ENCODE results near the gene TRAF2. TPM values are rescaled to one million over a fixed set of nuclear protein-coding genes. Genes with fewer than 3 reads are reported as not detected.

TRAF2 gene
- total RNA-seq, 2 experiments from 2014 or later, result 39.4 to 49.4 TPM

- ChIA-PET POLR2A (no interaction called here), CTCF (interaction anchor here (0.6 kb wide), 1 partner anchor 81 kb away, joined by 3 read pairs; no protein-coding TSS in a partner anchor)
- no peak overlapping the region for H3K4me3 Mint-ChIP-seq
- no peaks in the 10 kb centered on the region for H3K36me3 Mint-ChIP-seq (ENCODE audit: low read depth)
- H3K27me3 Mint-ChIP-seq, result no peaks in the 10 kb centered on the region
- H3K4me1 Mint-ChIP-seq, result no peaks in the 10 kb centered on the region
- H3K9me3 Mint-ChIP-seq, result no peaks in the 10 kb centered on the region
- DNase-seq, result no peak
- H3K27ac Mint-ChIP-seq, result no peak overlapping the region
These were observed 29.1 kb upstream of the TRAF2 start for GRCh38 chr9:136857166-136857565.

GRCh38 chr9:136857581-136858412 is 28.5 kb upstream of the TRAF2 start:
- ChIA-PET POLR2A (no interaction called here), CTCF (interaction anchor here (0.6 kb wide), 1 partner anchor 81 kb away, joined by 3 read pairs; no protein-coding TSS in a partner anchor)
- H3K4me1 Mint-ChIP-seq, result no peaks in the 10 kb centered on the region
- H3K4me3 Mint-ChIP-seq, result no peak overlapping the region
- no peak overlapping the region for H3K27ac Mint-ChIP-seq
- DNase-seq, result no peak
- no peaks in the 10 kb centered on the region for H3K27me3 Mint-ChIP-seq
- no peaks in the 10 kb centered on the region for H3K9me3 Mint-ChIP-seq
- peaks cover 2% of the 10 kb centered on the region for H3K36me3 Mint-ChIP-seq (ENCODE audit: low read depth)

GRCh38 chr9:136858452-136858843 is 27.9 kb upstream of the TRAF2 start:
- H3K27me3 Mint-ChIP-seq, result no peaks in the 10 kb centered on the region
- DNase-seq, result no peak
- no peak overlapping the region for H3K4me3 Mint-ChIP-seq
- peaks cover 6% of the 10 kb centered on the region for H3K36me3 Mint-ChIP-seq (ENCODE audit: low read depth)
- ChIA-PET POLR2A (no interaction called here), CTCF (no interaction called here)
- no peak overlapping the region for H3K27ac Mint-ChIP-seq
- no peaks in the 10 kb centered on the region for H3K9me3 Mint-ChIP-seq
- H3K4me1 Mint-ChIP-seq, result no peaks in the 10 kb centered on the region

- CTCF ChIA-PET, result interaction anchor here (2.2 to 3.6 kb wide), 2 partner anchors 16 to 23 kb away, joined by 10 to 12 read pairs; partner anchors contain the start of gene AJM1
- Mint-ChIP-seq H3K4me3 (no peak overlapping the region), H3K27ac (no peak overlapping the region)
These were observed 27.2 kb upstream of the TRAF2 start for GRCh38 chr9:136858844-136859757.

GRCh38 chr9:136860529-136860928 is 25.8 kb upstream of the TRAF2 start:
- H3K4me1 Mint-ChIP-seq, result peaks cover 15% of the 10 kb centered on the region
- ChIA-PET POLR2A (no interaction called here), CTCF (interaction anchor here (1.0 to 3.6 kb wide), 3 partner anchors 15 to 21 kb away, joined by 4 to 12 read pairs (median 10); partner anchors contain the start of gene AJM1)
- DNase-seq, result no peak
- no peaks in the 10 kb centered on the region for H3K27me3 Mint-ChIP-seq
- no peaks in the 10 kb centered on the region for H3K9me3 Mint-ChIP-seq
- H3K4me3 Mint-ChIP-seq, result no peak overlapping the region
- H3K36me3 Mint-ChIP-seq (ENCODE audit: low read depth), result peaks cover 12% of the 10 kb centered on the region
- H3K27ac Mint-ChIP-seq, result no peak overlapping the region

More at GRCh38 chr9:136858844-136859757, 27.2 kb upstream of the TRAF2 start:
- Mint-ChIP-seq H3K9me3 (no peaks in the 10 kb centered on the region), H3K36me3 (ENCODE audit: low read depth) (peaks cover 12% of the 10 kb centered on the region), H3K27me3 (no peaks in the 10 kb centered on the region), H3K4me1 (peaks cover 4% of the 10 kb centered on the region)
- no peak for DNase-seq
- POLR2A ChIA-PET, result no interaction called here

GRCh38 chr9:136860933-136861873 is 25.1 kb upstream of the TRAF2 start:
- Mint-ChIP-seq H3K4me3 (no peak overlapping the region), H3K9me3 (no peaks in the 10 kb centered on the region), H3K27ac (no peak overlapping the region), H3K27me3 (no peaks in the 10 kb centered on the region), H3K4me1 (peaks cover 15% of the 10 kb centered on the region), H3K36me3 (ENCODE audit: low read depth) (peaks cover 12% of the 10 kb centered on the region)
- no peak for DNase-seq
- ChIA-PET CTCF (interaction anchor here (0.6 to 3.6 kb wide), 6 partner anchors 14 to 355 kb away, joined by 3 to 12 read pairs (median 4); partner anchors contain the start of gene AJM1), POLR2A (no interaction called here)

- no peak overlapping the region for H3K4me3 Mint-ChIP-seq
- CTCF ChIA-PET, result interaction anchor here (0.6 to 3.6 kb wide), 7 partner anchors 15 to 355 kb away, joined by 3 to 12 read pairs (median 4); partner anchors contain the start of gene AJM1
- H3K27me3 Mint-ChIP-seq, result no peaks in the 10 kb centered on the region
- no peak overlapping the region for H3K27ac Mint-ChIP-seq
- H3K36me3 Mint-ChIP-seq (ENCODE audit: low read depth), result peaks cover 12% of the 10 kb centered on the region
- no peaks in the 10 kb centered on the region for H3K9me3 Mint-ChIP-seq
- peaks cover 15% of the 10 kb centered on the region for H3K4me1 Mint-ChIP-seq
- POLR2A ChIA-PET, result no interaction called here
- DNase-seq, result no peak
These were observed 24.4 kb upstream of the TRAF2 start for GRCh38 chr9:136861874-136862457.

GRCh38 chr9:136862849-136863622 is 23.3 kb upstream of the TRAF2 start:
- Mint-ChIP-seq H3K27ac (no peak overlapping the region), H3K4me3 (no peak overlapping the region), H3K4me1 (peaks cover 17% of the 10 kb centered on the region), H3K27me3 (no peaks in the 10 kb centered on the region), H3K36me3 (ENCODE audit: low read depth) (peaks cover 12% of the 10 kb centered on the region), H3K9me3 (no peaks in the 10 kb centered on the region)
- CTCF ChIA-PET, result interaction anchor here (1.0 to 2.5 kb wide), 3 partner anchors 21 to 85 kb away, joined by 3 to 9 read pairs (median 3); partner anchors contain the start of gene AJM1
- POLR2A ChIA-PET, result no interaction called here
- DNase-seq, result no peak

GRCh38 chr9:136863623-136864273 is 22.6 kb upstream of the TRAF2 start:
- ChIA-PET POLR2A (interaction anchor here (0.7 kb wide), 1 partner anchor 28 kb away, joined by 3 read pairs; no protein-coding TSS in a partner anchor), CTCF (interaction anchor here (1.1 to 2.5 kb wide), 2 partner anchors 21 to 84 kb away, joined by 3 to 9 read pairs; partner anchors contain the start of gene AJM1)
- Mint-ChIP-seq H3K27ac (peak overlapping the region; percentile 44), H3K4me1 (peaks cover 17% of the 10 kb centered on the region), H3K27me3 (no peaks in the 10 kb centered on the region), H3K9me3 (no peaks in the 10 kb centered on the region), H3K36me3 (ENCODE audit: low read depth) (peaks cover 15% of the 10 kb centered on the region), H3K4me3 (peak overlapping the region; percentile 13)
- DNase-seq, result no peak

- no peaks in the 10 kb centered on the region for H3K9me3 Mint-ChIP-seq
These were observed 21.1 kb upstream of the TRAF2 start for GRCh38 chr9:136865041-136865767.

More at GRCh38 chr9:136865041-136865767, 21.1 kb upstream of the TRAF2 start:
- CTCF ChIA-PET, result interaction anchor here (0.8 kb wide), 1 partner anchor 16 kb away, joined by 3 read pairs; no protein-coding TSS in a partner anchor
- Mint-ChIP-seq H3K4me1 (peaks cover 19% of the 10 kb centered on the region), H3K4me3 (peak overlapping the region; percentile 85), H3K27ac (peak overlapping the region; percentile 62), H3K27me3 (no peaks in the 10 kb centered on the region), H3K36me3 (ENCODE audit: low read depth) (peaks cover 17% of the 10 kb centered on the region)
- DNase-seq, result no peak
- POLR2A ChIA-PET, result interaction anchor here (1.0 kb wide), 1 partner anchor 16 kb away, joined by 4 read pairs; no protein-coding TSS in a partner anchor
